GM10266 (cell line): ENCODE measurements around the gene ZC3H4.
A peak's percentile ranks its signal among the peaks of the same experiment; 100 is the strongest.
"Not testable (repeated sequence)": the region's sequence is repeated elsewhere in the genome, so short reads cannot be mapped to it uniquely, and the experiment has no call there.

Source experiments
- DNase-seq: peaks from one replicate; pipeline ENCODE4 v3.0.0; 2012; ENCODE audit errors: extremely low spot score
- CTCF ChIP-seq: IDR thresholded peaks from 2 replicates; pipeline ENCODE4 v1.5.1; 2012; ENCODE audit warnings: mild to moderate bottlenecking, low read depth; ENCODE audit not compliant: control insufficient read depth, insufficient read depth; ENCODE audit errors: missing control alignments

ZC3H4 gene

GRCh38 chr19:47058621-47059022, 55.0 kb downstream of the ZC3H4 start:
- DNase-seq: no peak
- no peak for TF ChIP-seq CTCF

- no peak for DNase-seq
- TF ChIP-seq CTCF: no peak
Observed at GRCh38 chr19:47057328-47057727, 56.2 kb downstream of the ZC3H4 start.

GRCh38 chr19:47056411-47056810, 57.2 kb downstream of the ZC3H4 start:
- DNase-seq: no peak

GRCh38 chr19:47050562-47050961, 63.0 kb downstream of the ZC3H4 start:
- DNase-seq: not testable (repeated sequence)

More at GRCh38 chr19:47056411-47056810, 57.2 kb downstream of the ZC3H4 start:
- no peak for TF ChIP-seq CTCF

- DNase-seq: no peak
- TF ChIP-seq CTCF: no peak
Observed at GRCh38 chr19:47049307-47049700, 64.3 kb downstream of the ZC3H4 start.

GRCh38 chr19:47047763-47048405, 65.7 kb downstream of the ZC3H4 start:
- no peak for TF ChIP-seq CTCF
- peak; percentile 98 for DNase-seq

GRCh38 chr19:47047272-47047762, 66.3 kb downstream of the ZC3H4 start:
- TF ChIP-seq CTCF: no peak
- no peak for DNase-seq
